ENCODE data around the gene PRKAR1B.

Gene PRKAR1B

GRCh38 chr7:739983-740942, 13.2 kb upstream of the PRKAR1B start:
- no peak for DNase-seq

GRCh38 chr7:739455-739982, 12.4 kb upstream of the PRKAR1B start:
- DNase-seq, result no peak

- DNase-seq, result no peak
Measured at GRCh38 chr7:738723-739454, 11.8 kb upstream of the PRKAR1B start.

GRCh38 chr7:738241-738640, 11.2 kb upstream of the PRKAR1B start:
- DNase-seq, result no peak

- no peak for DNase-seq
Measured at GRCh38 chr7:734808-735207, 7.7 kb upstream of the PRKAR1B start.

- DNase-seq, result no peak
Measured at GRCh38 chr7:734214-734613, 7.1 kb upstream of the PRKAR1B start.

- no peak for DNase-seq
Measured at GRCh38 chr7:732556-732955, 5.5 kb upstream of the PRKAR1B start.

GRCh38 chr7:732094-732541, 5.0 kb upstream of the PRKAR1B start:
- DNase-seq, result peak in 1 of 4 experiments; percentile 12

- no peak for DNase-seq
Measured at GRCh38 chr7:731440-732085, 4.5 kb upstream of the PRKAR1B start.

- DNase-seq, result no peak
Measured at GRCh38 chr7:730501-731439, 3.7 kb upstream of the PRKAR1B start.

GRCh38 chr7:729140-730000, 2.3 kb upstream of the PRKAR1B start:
- DNase-seq, result no peak

- no peak for DNase-seq
Measured at GRCh38 chr7:728602-729001, 1.5 kb upstream of the PRKAR1B start.

- no peak for DNase-seq
Measured at GRCh38 chr7:727806-728460, 852 bp upstream of the PRKAR1B start.

- no peak for DNase-seq
Measured at GRCh38 chr7:726854-727103, 302 bp downstream of the PRKAR1B start.

GRCh38 chr7:726084-726853, 812 bp downstream of the PRKAR1B start, which contains the start of gene DNAAF5:
DNAAF5 (plus strand) TSS chr7:726699; CDS start chr7:726721, 22 bp downstream.
- peak; percentile 63 to 82 (median 70) for DNase-seq

- no peak for DNase-seq
Measured at GRCh38 chr7:725223-726005, 1.7 kb downstream of the PRKAR1B start.

GRCh38 chr7:724298-724697, 2.8 kb downstream of the PRKAR1B start:
- DNase-seq, result no peak

- no peak for DNase-seq
Measured at GRCh38 chr7:723541-723940, 3.5 kb downstream of the PRKAR1B start.

All from activated naive CD4-positive, alpha-beta T cell (primary cell).